OCI-LY3 (cell line): ENCODE measurements around the gene NDUFS2.

ENCODE experiments used
- H2AFZ ChIP-seq: fragments of 200-600, 300-600 bp; shearing (Covaris generic); 2 replicates; pipeline ENCODE4 v1.6.0; 2014; ENCODE audit warnings: antibody characterized with exemption, low read depth, low read length
- H3K27ac ChIP-seq: fragments of 200-600, 300-600 bp; sonication (generic); 2 replicates; pipeline ENCODE4 v1.5.1; 2014; ENCODE audit warnings: mild to moderate bottlenecking, low read length, moderate library complexity, mixed read lengths
- H3K27me3 ChIP-seq: fragments of 200-600, 300-600 bp; sonication (generic); 2 replicates; pipeline ENCODE4 v1.6.1; 2014; ENCODE audit warnings: low read depth, low read length, mixed read lengths
- H3K36me3 ChIP-seq: fragments of 200-600, 300-600 bp; sonication (generic); replicated peaks from 2 replicates; pipeline ENCODE3; 2014; ENCODE audit warnings: low read depth, low read length, mixed read lengths
- H3K4me1 ChIP-seq: fragments of 300-600, 200-600 bp; sonication (generic); 2 replicates; pipeline ENCODE4 v1.6.1; 2014; ENCODE audit warnings: low read length, mixed read lengths
- H3K4me2 ChIP-seq: fragments of 200-600, 300-600 bp; sonication (generic); 2 replicates; pipeline ENCODE4 v1.6.1; 2014; ENCODE audit warnings: low read length, mixed read lengths
- H3K4me3 ChIP-seq: fragments of 300-600, 200-600 bp; sonication (generic); 2 replicates; pipeline ENCODE4 v1.5.1; 2014; ENCODE audit warnings: antibody characterized with exemption, mild to moderate bottlenecking, low read length, moderate library complexity
- H3K79me2 ChIP-seq: fragments of 300-600, 200-600 bp; shearing (Covaris generic); 2 replicates; pipeline ENCODE4 v1.6.1; 2014; ENCODE audit warnings: mild to moderate bottlenecking, low read length, mixed read lengths
- H3K9ac ChIP-seq: fragments of 300-600, 200-600 bp; shearing (Covaris generic); 2 replicates; pipeline ENCODE4 v1.6.0; 2014; ENCODE audit warnings: mild to moderate bottlenecking, low read length, moderate library complexity
- H3K9me3 ChIP-seq: fragments of 200-600, 300-600 bp; shearing (Covaris generic); 2 replicates; pipeline ENCODE4 v1.6.1; 2014; ENCODE audit warnings: low read length, mixed read lengths; ENCODE audit not compliant: insufficient read depth
- H4K20me1 ChIP-seq: fragments of 200-600, 300-600 bp; sonication (generic); 2 replicates; pipeline ENCODE4 v1.6.1; 2016; ENCODE audit warnings: low read length, mixed read lengths; ENCODE audit not compliant: insufficient read depth
- EZH2phosphoT487 ChIP-seq: fragments of 200-600 bp; shearing (Covaris generic); IDR thresholded peaks from 2 replicates; pipeline ENCODE4 v1.6.1; 2018; ENCODE audit warnings: antibody characterized with exemption, mixed run types, low read depth
- TF ChIP-seq, protein P1 (sequence below): fragments of 200-600, 300-600 bp; sonication (generic); IDR thresholded peaks from 2 replicates; pipeline ENCODE4 v1.5.1; 2014; ENCODE audit warnings: antibody characterized with exemption, low read length, low read depth

The NDUFS2 gene

GRCh38 chr1:161258439-161259344 is 56.5 kb downstream of the NDUFS2 start, which contains the start of gene PCP4L1:
TSS of gene PCP4L1 (plus strand) at chr1:161258745. CDS start at chr1:161258975, 230 bp downstream.
- Histone ChIP-seq H2AFZ (no peak within 1 kb of the TSS), H3K36me3 (no peaks in the 10 kb centered on the region), H3K27me3 (peaks cover 30% of the 10 kb centered on the region), H3K9me3 (peaks cover 9% of the 10 kb centered on the region; the same call in 1 of the 2 replicates), H3K4me1 (peaks cover 20% of the 10 kb centered on the region), H3K79me2 (no peaks in the 10 kb centered on the region), H4K20me1 (no peaks in the 10 kb centered on the region), H3K4me2 (no peak within 1 kb of the TSS), H3K9ac (no peak within 1 kb of the TSS), H3K27ac (no peak within 1 kb of the TSS), H3K4me3 (no peak within 1 kb of the TSS)
- TF ChIP-seq EZH2phosphoT487: no peak
- TF ChIP-seq, protein P1, sequence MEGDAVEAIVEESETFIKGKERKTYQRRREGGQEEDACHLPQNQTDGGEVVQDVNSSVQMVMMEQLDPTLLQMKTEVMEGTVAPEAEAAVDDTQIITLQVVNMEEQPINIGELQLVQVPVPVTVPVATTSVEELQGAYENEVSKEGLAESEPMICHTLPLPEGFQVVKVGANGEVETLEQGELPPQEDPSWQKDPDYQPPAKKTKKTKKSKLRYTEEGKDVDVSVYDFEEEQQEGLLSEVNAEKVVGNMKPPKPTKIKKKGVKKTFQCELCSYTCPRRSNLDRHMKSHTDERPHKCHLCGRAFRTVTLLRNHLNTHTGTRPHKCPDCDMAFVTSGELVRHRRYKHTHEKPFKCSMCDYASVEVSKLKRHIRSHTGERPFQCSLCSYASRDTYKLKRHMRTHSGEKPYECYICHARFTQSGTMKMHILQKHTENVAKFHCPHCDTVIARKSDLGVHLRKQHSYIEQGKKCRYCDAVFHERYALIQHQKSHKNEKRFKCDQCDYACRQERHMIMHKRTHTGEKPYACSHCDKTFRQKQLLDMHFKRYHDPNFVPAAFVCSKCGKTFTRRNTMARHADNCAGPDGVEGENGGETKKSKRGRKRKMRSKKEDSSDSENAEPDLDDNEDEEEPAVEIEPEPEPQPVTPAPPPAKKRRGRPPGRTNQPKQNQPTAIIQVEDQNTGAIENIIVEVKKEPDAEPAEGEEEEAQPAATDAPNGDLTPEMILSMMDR: no peak

DNA sequence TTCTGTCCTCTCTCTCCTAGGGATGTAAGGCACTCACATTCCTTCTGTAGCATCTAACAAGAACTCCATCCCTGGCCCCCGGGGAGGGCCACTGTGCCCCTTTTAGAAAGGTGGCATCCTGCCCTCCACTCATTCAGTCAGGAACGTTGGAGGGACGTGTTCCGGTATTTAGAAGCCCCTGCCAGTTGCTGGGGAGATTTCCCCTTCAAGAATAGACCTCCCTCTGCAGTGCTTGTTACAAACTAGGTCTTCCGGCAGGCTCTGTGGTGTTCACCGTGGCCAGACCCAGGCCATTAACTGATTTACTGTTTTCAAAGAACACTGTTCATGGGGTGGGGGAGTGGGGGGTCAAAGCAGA is 57.2 kb downstream of the NDUFS2 start:
- Histone ChIP-seq H3K9ac (no peak overlapping the region), H2AFZ (no peak overlapping the region), H3K4me1 (peaks cover 20% of the 10 kb centered on the region), H3K4me3 (no peak overlapping the region), H3K27ac (no peak overlapping the region), H3K79me2 (no peaks in the 10 kb centered on the region), H3K4me2 (no peak overlapping the region), H3K9me3 (peaks cover 9% of the 10 kb centered on the region; the same call in 1 of the 2 replicates), H4K20me1 (no peaks in the 10 kb centered on the region), H3K36me3 (no peaks in the 10 kb centered on the region), H3K27me3 (peaks cover 30% of the 10 kb centered on the region)
- no peak for TF ChIP-seq EZH2phosphoT487
- TF ChIP-seq, protein P1: no peak

DNA sequence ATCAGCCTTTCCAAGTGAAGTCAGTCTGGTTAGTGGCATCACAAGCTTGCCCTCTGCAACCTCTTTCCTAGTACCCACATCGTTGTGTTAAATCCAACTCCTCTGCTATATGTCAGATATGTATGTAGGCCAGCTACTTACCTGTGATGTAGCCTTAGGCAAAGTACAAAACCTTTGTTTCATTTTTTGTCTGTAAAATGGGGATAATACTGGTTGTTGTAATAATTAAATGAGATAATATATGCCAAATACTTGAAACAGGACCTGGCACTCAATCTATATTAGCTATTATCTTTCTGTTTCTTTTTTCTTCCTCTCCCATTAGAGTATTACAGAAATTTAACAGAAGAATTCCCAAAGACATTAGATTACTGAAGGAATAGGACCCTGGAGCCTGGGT is 57.6 kb downstream of the NDUFS2 start:
- no peaks in the 10 kb centered on the region for H3K36me3 ChIP-seq
- H3K27ac ChIP-seq: no peak overlapping the region
- peaks cover 31% of the 10 kb centered on the region for H3K27me3 ChIP-seq
- no peak overlapping the region for H3K4me2 ChIP-seq
- H3K9ac ChIP-seq: no peak overlapping the region
- peaks cover 9% of the 10 kb centered on the region; the same call in 1 of the 2 replicates for H3K9me3 ChIP-seq
- H3K79me2 ChIP-seq: no peaks in the 10 kb centered on the region
- H2AFZ ChIP-seq: no peak overlapping the region
- H3K4me1 ChIP-seq: peaks cover 20% of the 10 kb centered on the region
- no peak overlapping the region for H3K4me3 ChIP-seq
- TF ChIP-seq, protein P1: no peak
- H4K20me1 ChIP-seq: no peaks in the 10 kb centered on the region

- Histone ChIP-seq H3K4me1 (peaks cover 20% of the 10 kb centered on the region), H2AFZ (peak overlapping the region; percentile 13; the same call in 1 of the 2 replicates), H3K79me2 (no peaks in the 10 kb centered on the region), H3K4me3 (peak overlapping the region; percentile 48), H3K27ac (no peak overlapping the region), H3K9me3 (peaks cover 9% of the 10 kb centered on the region; the same call in 1 of the 2 replicates), H3K27me3 (peaks cover 38% of the 10 kb centered on the region), H3K36me3 (no peaks in the 10 kb centered on the region), H3K9ac (no peak overlapping the region), H4K20me1 (no peaks in the 10 kb centered on the region), H3K4me2 (peak overlapping the region; percentile 69)
- TF ChIP-seq, protein P1: no peak
- no peak for TF ChIP-seq EZH2phosphoT487
Observed at GRCh38 chr1:161260376-161261260, 58.5 kb downstream of the NDUFS2 start.
